NCI-H187 (cell line): ENCODE measurements around the gene SMIM20.
"Not testable (repeated sequence)": the region's sequence is repeated elsewhere in the genome, so short reads cannot be mapped to it uniquely, and the experiment has no call there.

ENCODE experiments used
- DNase-seq, 2 experiments: peaks; one replicate each; lab custom pipeline; 2025; lab: John Stamatoyannopoulos, UW

The SMIM20 gene

GRCh38 chr4:25890571-25891485 is 23.2 kb upstream of the SMIM20 start:
- DNase-seq = peak in 1 of 2 experiments; percentile 54

DNA sequence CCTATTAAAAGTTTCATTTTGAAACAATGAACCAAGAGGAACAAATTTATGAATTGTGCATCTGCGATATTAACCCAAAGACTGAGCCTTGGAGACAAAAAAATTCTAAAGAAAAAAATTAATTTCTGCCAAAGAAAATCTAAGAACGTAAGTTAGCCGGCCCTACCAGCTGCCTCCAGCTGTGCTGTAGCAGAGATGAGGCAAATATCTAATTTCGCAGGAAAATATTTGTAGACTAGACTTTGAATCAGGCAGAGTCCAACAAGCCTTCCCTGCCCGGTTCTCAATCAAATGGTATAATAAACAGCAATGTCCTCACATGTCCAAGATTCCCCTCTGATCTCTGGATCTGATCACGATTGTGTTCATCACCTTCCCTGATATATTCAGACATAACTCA is 21.2 kb upstream of the SMIM20 start:
- no peak for DNase-seq

DNA sequence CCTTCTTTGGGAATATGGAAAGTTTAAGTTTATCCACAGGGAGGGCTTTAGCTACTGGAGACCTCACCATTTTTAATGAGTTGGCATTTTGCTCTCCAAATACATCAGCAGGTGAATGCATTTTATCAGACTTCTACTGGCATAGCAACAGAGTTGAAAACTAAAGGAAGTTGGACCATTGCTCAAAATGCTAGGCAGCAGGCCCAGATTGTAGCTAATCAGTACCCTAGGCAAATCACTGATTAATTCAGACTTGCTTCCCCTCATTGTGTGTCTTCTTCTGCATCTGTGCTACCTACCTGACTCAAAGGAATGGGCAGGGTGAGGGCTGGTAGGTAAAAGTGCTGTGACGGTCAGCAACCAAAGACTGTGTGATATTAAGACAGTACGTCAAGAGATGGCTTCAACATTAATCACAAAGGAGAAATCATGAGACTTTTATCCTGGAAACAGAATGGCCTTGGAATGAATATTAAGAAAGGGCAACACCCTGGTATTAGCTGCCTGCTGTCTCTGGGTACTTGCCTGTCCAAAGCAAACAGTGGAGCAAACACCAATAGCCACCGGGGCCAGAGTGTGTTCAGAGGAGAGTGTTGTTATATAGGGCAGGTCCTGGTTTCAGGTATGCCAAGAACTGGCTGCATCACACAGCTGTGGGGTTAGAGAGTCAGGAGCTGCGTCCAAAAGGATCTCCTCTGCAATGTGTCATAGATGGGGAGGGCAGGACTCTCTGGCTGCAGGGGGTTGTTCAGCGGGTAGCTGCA is 17.1 kb upstream of the SMIM20 start:
- no peak for DNase-seq

- DNase-seq = no peak
Observed at GRCh38 chr4:25900310-25900709, 13.7 kb upstream of the SMIM20 start.

DNA sequence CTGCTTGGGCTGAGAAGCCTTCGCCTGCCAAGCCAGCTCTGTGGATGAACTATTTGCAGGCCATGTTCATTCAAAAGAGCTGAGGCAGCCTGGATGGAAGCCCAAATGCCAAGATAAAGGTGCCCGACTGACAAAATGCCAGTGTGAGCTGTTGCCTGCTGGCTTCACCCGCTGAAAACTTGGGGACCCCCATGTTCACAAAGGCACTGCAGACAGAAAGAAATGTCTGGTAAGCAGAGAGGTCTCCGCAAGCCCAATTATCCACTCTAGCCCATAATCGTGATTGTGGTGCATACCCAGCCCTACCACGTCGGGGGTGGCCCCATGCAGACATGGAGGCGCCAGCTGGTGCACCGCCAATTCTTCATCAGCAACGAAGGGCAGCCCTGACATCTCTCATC is 13.0 kb upstream of the SMIM20 start:
- DNase-seq = no peak

- DNase-seq = no peak
Observed at GRCh38 chr4:25903900-25904747, 9.9 kb upstream of the SMIM20 start.

DNA sequence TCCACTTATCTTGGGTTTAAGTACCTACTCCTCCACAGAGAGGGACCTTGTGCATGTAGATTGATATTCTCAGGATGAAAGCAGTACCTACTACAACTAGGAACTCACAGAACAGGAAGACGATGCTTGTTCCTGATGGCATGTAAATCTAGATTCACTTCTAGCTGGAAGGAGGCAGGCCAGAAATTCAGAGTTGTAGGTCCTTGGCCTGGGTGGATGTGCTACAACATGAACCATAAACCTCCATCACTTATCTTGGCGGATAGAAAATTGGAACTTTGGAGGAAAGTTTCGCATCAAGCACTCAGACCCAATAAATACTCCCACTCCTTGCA is 9.3 kb upstream of the SMIM20 start:
- no peak for DNase-seq

DNA sequence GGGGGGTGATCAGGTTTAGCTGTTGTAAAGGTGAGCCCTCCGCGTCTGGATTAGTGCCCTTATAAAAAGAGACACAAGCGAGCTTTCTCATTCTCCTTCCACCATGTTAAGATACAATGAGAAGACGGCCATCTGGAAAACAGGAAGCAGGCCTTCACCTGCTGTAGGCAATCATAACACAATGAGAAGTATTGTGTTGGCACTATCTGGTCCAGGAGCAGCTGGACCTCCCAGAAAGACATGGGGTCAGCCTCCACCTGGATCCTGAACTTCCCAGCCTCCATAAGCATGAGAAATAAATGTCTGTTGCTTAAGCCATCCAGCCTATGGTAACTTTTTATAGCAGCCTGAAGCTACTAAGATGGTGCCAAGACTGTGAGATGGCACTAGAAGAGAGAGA is 8.6 kb upstream of the SMIM20 start:
- DNase-seq = no peak

DNA sequence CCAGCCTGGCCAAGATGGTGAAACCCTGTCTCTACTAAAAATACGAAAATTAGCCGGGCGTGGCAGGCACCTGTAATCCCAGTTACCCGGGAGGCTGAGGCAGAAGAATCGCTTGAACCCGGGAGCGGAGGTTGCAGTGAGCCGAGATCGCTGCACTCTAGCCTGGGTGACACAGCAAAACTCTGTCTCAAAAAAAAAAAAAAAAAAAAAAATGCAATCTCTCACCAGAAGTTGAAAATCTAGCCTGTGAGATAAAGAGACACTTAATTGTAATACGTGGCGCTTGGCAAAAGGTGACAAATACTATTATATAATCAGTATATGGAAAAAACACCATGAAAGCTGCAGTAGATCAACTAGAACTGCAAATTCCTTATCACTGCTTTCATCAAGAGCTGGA is 7.9 kb upstream of the SMIM20 start:
- DNase-seq = not testable (repeated sequence)

GRCh38 chr4:25908491-25908901 is 5.5 kb upstream of the SMIM20 start:
- DNase-seq = no peak

DNA sequence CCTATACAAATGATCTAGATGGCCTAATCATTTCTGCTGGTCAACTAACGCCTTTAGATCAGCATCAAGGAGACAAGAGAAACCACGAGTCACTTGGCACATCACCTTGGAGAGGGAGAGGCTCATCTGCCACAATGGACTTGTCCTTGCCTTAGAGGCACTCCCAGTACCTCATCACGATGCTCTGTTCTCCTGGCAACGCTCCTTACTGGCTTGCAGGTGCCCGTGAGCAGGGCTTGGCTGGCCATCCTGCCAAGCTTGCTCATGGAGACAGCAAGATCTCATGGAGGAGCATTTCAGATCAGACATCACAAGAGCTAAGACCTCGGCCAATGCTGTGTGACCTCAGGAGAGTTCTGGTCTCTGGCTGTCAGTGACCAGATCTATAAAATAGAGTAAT is 2.7 kb upstream of the SMIM20 start:
- no peak for DNase-seq

DNA sequence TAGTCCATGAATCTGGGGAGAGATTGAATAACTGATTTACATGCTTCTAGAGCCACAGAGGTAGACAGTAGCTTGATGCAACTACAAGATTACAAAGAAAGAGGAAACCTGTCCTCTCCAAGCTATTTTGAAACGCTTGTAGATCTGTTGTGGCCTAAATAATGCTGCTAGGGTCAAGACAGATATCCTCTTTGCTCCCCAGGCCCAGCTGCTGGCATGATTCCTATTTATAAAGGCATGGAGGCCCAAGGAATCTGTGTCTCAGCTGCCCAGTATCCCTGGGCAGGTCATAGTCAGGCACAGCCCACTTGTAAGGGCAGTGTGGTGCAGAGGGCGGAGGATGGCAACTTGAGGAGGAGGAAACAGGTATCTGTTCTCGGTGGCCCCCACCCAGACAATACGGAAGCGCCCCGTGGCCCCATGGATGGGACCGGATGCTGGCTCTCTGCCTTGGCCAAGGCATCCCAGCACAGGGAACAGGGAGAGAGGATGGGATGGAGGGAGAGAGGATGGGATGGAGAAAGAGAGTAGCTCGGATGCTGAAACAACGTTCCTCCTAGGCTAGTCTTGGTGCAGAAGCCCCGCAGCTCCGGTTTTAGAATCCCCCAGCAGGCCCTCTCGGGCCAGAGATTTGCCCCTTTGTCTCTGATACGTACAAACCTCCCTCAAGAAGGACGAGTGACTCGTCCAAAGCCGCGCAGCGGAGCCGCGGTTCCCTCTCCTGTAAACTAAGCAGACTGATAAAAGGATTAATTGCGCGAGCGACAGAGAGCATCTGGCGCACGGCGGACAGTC is 767 bp upstream of the SMIM20 start:
- no peak for DNase-seq

DNA sequence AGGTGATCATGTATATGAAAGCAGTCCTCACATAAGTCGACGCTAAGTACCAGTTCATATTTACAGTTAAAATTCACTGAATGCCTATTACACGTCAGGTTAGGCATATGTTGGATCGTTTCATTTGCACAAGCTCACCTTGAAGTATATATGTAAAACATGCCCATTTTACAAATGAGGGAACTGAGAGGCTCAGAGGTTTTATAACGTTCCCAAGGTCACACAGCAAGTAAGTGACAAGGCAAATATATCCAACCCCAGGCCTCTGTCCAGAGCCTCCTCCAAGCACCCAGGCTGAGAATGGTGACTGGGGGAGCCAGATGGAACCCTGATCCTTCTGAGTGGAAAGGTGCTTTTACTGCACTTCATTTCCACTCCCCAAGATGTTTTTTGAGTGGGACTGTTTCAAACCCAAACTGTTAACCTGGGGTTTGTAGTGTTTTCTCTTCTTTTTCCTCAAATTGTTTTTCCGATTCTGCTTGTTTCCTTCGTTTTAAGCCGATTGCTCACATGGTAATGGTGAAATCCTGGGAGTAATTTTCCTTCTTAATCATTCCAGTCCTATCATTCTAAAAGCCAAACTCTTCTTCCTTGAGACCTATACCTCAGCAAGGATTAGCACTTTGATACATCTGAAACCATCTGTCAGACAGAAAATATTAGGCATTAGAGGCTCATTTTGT is 791 bp downstream of the SMIM20 start:
- DNase-seq = no peak

DNA sequence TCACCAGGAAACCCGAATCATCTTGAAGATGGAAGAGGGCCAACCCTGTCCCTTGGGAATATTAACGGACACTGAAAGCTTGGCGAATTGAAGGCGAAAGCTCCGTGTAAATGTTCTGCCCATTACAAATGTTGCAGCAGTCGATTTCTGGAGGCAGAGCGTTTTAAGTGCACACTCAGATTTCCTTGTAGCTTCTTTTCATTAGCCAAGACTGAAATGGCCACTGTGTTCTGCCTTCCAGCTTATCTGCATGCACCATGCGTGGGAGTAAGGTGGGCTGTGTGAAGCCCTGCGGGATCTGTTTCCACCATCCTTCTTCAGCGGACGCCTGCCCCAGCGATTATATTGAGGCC is 1.3 kb downstream of the SMIM20 start:
- DNase-seq = no peak

GRCh38 chr4:25916870-25917269 is 2.9 kb downstream of the SMIM20 start:
- no peak for DNase-seq

GRCh38 chr4:25919676-25920075 is 5.7 kb downstream of the SMIM20 start:
- no peak for DNase-seq

DNA sequence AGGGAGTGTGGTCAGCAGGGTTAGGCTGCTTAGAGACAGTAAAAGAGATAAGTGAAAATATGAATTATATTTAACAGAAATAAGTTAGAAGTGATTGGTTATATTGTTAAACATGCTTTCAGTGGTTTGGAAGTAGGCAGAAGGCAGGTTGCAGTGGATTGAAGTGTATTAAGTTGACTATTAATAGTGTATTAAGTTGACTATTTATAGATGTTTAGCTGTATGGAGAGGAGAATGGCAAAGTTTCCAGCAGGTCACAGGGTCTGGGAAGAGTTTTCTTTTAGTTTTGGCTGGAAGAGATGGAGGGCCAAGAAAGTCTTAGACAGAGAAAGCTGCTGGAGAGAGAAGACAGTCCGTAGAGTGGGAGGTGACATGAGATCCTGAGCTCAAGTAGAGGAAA is 7.9 kb downstream of the SMIM20 start:
- DNase-seq = no peak

- DNase-seq = no peak
Observed at GRCh38 chr4:25922812-25923369, 8.9 kb downstream of the SMIM20 start.

GRCh38 chr4:25923745-25924144 is 9.7 kb downstream of the SMIM20 start:
- DNase-seq = no peak

GRCh38 chr4:25925486-25926201 is 11.6 kb downstream of the SMIM20 start:
- DNase-seq = no peak
